Smooth muscle cell (in vitro differentiated cells): ENCODE results near the gene NPSR1. TPM values are rescaled to one million over a fixed set of nuclear protein-coding genes. Genes with fewer than 3 reads are reported as not detected.
A peak's percentile ranks its signal among the peaks of the same experiment; 100 is the strongest.

Source experiments
- DNase-seq: peaks from one replicate; lab custom pipeline; 2025; ENCODE audit not compliant: unreplicated experiment; lab: John Stamatoyannopoulos, UW
- H2AFZ ChIP-seq: fragments of 200-600 bp; sonication (generic); 2 replicates; pipeline ENCODE4 v1.6.0; 2016; ENCODE audit warnings: antibody characterized with exemption, low read depth, mild to moderate bottlenecking
- H3F3A ChIP-seq: fragments of 200-600 bp; sonication (generic); 2 replicates; pipeline ENCODE4 v1.6.0; 2017; ENCODE audit warnings: antibody characterized with exemption, low read depth
- H3K27ac ChIP-seq: fragments of 200-600 bp; sonication (generic); 2 replicates; pipeline ENCODE4 v1.5.1; 2016; ENCODE audit warnings: low read depth, mild to moderate bottlenecking
- H3K27me3 ChIP-seq: fragments of 200-600 bp; sonication (generic); 2 replicates; pipeline ENCODE4 v1.6.1; 2016; ENCODE audit warnings: low read depth, mild to moderate bottlenecking
- H3K36me3 ChIP-seq: fragments of 200-600 bp; sonication (generic); 2 replicates; pipeline ENCODE4 v1.5.1; 2016; ENCODE audit warnings: low read depth
- H3K4me1 ChIP-seq: fragments of 200-600 bp; sonication (generic); 2 replicates; pipeline ENCODE4 v1.5.1; 2016; ENCODE audit warnings: low read depth
- H3K4me2 ChIP-seq: fragments of 200-600 bp; sonication (generic); 2 replicates; pipeline ENCODE4 v1.6.0; 2016; ENCODE audit warnings: mild to moderate bottlenecking
- H3K4me3 ChIP-seq: fragments of 200-600 bp; sonication (generic); 2 replicates; pipeline ENCODE4 v1.5.1; 2016; ENCODE audit warnings: mild to moderate bottlenecking
- H3K79me2 ChIP-seq: fragments of 200-600 bp; sonication (generic); 2 replicates; pipeline ENCODE4 v1.6.0; 2016; ENCODE audit warnings: low read depth, mild to moderate bottlenecking
- H3K9ac ChIP-seq: fragments of 200-600 bp; sonication (generic); 2 replicates; pipeline ENCODE4 v1.6.0; 2016; ENCODE audit warnings: low read depth
- H3K9me3 ChIP-seq: fragments of 200-600 bp; sonication (generic); replicated peaks from 2 replicates; pipeline ENCODE4 v1.5.1; 2016; ENCODE audit warnings: low read depth
- H4K20me1 ChIP-seq: fragments of 200-600 bp; sonication (generic); 2 replicates; pipeline ENCODE4 v1.6.0; 2016; ENCODE audit warnings: low read depth
- CTCF ChIP-seq: fragments of 200-600 bp; sonication (generic); IDR thresholded peaks from 2 replicates; pipeline ENCODE4 v1.5.1; 2017; ENCODE audit warnings: borderline replicate concordance, mild to moderate bottlenecking, antibody characterized with exemption; ENCODE audit not compliant: insufficient read depth, poor library complexity, severe bottlenecking
- WGBS: methylation state at CpG from one replicate; pipeline ENCODE4 v1.1.7; 2016; ENCODE audit warnings: low lambda C conversion rate; 5-methylcytosine and 5-hydroxymethylcytosine counted together
- polyA plus RNA-seq: library from polyadenylated mRNA; unstranded; fragments of >200 nt; fragmentation: Nextera tagmentation; extraction: Ambion mirVana; gene quantifications from 2 replicates; pipeline ENCODE4 v1.2.1, GENCODE V29; 2016
- total RNA-seq: library from RNA; depleted of rRNA; stranded (reverse); fragments of >200 nt; gene quantifications from 2 replicates; pipeline ENCODE4 v1.2.3, GENCODE V29; 2014

Gene NPSR1
- total and polyA plus RNA-seq, 2 experiments from 2014 or later = not detected

- WGBS = 70% methylated on average over 3 of the region's 3 CpGs
These were observed 101.6 kb downstream of the NPSR1 start for GRCh38 chr7:34759477-34760125.

DNA sequence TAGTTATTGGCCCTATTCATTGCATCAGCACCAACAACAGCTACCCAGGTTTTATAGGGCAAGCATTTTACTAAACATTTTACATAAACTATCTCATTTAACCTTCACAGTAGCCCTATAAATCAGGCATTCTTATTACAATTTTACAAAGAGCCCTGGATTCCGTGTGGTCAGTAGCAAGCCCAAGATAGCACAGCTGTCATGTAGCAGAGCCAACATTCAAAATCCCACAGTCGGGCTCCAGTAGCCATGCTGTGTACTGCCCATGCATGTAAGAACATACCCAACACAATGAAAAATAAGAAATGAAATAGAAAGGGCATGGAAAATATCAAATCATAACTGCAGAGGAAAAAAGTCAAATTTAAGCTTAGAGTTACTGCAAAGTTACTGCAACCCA lies 102.3 kb downstream of the NPSR1 start:
- no peak overlapping the region for H2AFZ ChIP-seq
- WGBS = 79% methylated on average over 2 of the region's 2 CpGs
- H3F3A ChIP-seq = no peaks in the 10 kb centered on the region
- H3K36me3 ChIP-seq = no peaks in the 10 kb centered on the region
- H3K4me2 ChIP-seq = no peak overlapping the region
- no peaks in the 10 kb centered on the region for H3K9me3 ChIP-seq
- no peaks in the 10 kb centered on the region for H4K20me1 ChIP-seq
- no peak overlapping the region for H3K4me3 ChIP-seq
- H3K4me1 ChIP-seq = no peaks in the 10 kb centered on the region
- H3K79me2 ChIP-seq = no peaks in the 10 kb centered on the region
- DNase-seq = no peak
- H3K27ac ChIP-seq = no peak overlapping the region
- H3K9ac ChIP-seq = no peak overlapping the region
- H3K27me3 ChIP-seq = no peaks in the 10 kb centered on the region
- no peak for TF ChIP-seq CTCF

More at GRCh38 chr7:34759477-34760125, 101.6 kb downstream of the NPSR1 start:
- H4K20me1 ChIP-seq = no peaks in the 10 kb centered on the region
- H3K36me3 ChIP-seq = no peaks in the 10 kb centered on the region
- DNase-seq = no peak
- H3K27ac ChIP-seq = no peak overlapping the region
- no peaks in the 10 kb centered on the region for H3K79me2 ChIP-seq
- H3K4me2 ChIP-seq = peak overlapping the region; percentile 45
- TF ChIP-seq CTCF = peak; percentile 44
- H3K4me1 ChIP-seq = no peaks in the 10 kb centered on the region
- H3K9me3 ChIP-seq = no peaks in the 10 kb centered on the region
- no peak overlapping the region for H3K4me3 ChIP-seq
- H2AFZ ChIP-seq = peak overlapping the region; percentile 84
- H3K9ac ChIP-seq = no peak overlapping the region
- no peaks in the 10 kb centered on the region for H3F3A ChIP-seq
- no peaks in the 10 kb centered on the region for H3K27me3 ChIP-seq

DNA sequence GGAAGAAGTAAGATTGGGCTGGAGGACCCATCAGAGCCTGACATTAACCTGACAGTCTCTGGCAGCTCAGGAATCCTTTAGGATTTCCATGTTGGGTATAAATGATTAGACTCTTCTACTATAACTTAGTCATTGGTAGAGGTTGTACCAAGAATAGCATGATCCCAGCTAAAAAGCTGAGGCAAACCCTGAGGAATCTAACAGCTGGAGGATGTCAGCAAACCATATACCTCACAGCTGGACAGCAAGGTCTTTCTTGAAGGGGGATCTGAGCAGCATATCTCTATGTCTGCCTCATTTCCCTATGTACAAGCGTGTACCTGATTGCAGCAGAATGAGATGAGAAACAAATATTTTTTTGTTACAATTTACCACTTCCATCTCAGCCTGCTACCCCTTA lies 103.2 kb downstream of the NPSR1 start:
- no peak overlapping the region for H2AFZ ChIP-seq
- H4K20me1 ChIP-seq = no peaks in the 10 kb centered on the region
- H3K4me2 ChIP-seq = no peak overlapping the region
- H3K9ac ChIP-seq = no peak overlapping the region
- DNase-seq = no peak
- H3K9me3 ChIP-seq = no peaks in the 10 kb centered on the region
- no peak overlapping the region for H3K4me3 ChIP-seq
- no peak overlapping the region for H3K27ac ChIP-seq
- WGBS = 84% methylated on average over 1 of the region's 1 CpG
- no peaks in the 10 kb centered on the region for H3K36me3 ChIP-seq
- H3K27me3 ChIP-seq = no peaks in the 10 kb centered on the region
- no peak for TF ChIP-seq CTCF
- H3K79me2 ChIP-seq = no peaks in the 10 kb centered on the region
- no peaks in the 10 kb centered on the region for H3F3A ChIP-seq
- no peaks in the 10 kb centered on the region for H3K4me1 ChIP-seq

DNA sequence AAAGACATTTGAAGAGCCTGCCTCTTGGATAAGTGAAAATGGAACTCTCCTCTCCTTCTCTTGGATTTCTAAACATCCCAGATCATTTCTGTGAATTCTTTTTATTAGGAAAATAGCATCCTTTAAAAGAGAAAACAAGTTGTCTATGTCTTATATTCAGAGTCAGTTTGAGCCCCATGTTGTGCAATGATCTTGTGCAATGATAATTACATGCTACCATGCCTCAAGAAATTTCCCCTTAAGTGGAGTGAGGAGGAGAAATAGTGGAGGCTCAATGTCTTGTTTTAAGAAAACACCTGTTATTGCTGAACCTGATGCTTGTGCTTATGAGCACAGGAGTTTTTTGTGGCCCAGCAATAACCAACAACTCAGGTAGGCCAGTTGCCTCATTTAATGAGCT lies 103.6 kb downstream of the NPSR1 start:
- H3K4me2 ChIP-seq = no peak overlapping the region
- H3K9me3 ChIP-seq = no peaks in the 10 kb centered on the region
- no peaks in the 10 kb centered on the region for H3K36me3 ChIP-seq
- no peak overlapping the region for H3K4me3 ChIP-seq
- no peak for DNase-seq
- H3F3A ChIP-seq = no peaks in the 10 kb centered on the region
- H4K20me1 ChIP-seq = no peaks in the 10 kb centered on the region
- H3K79me2 ChIP-seq = no peaks in the 10 kb centered on the region
- H3K9ac ChIP-seq = no peak overlapping the region
- no peaks in the 10 kb centered on the region for H3K27me3 ChIP-seq
- no peak overlapping the region for H2AFZ ChIP-seq
- no peak overlapping the region for H3K27ac ChIP-seq
- no peak for TF ChIP-seq CTCF
- no peaks in the 10 kb centered on the region for H3K4me1 ChIP-seq
